Endometrial microvascular endothelial cells (primary cell): Measurements from ENCODE around the gene ATXN1. TPM values are rescaled to one million over a fixed set of nuclear protein-coding genes. Genes with fewer than 3 reads are reported as not detected.

Experiments
- in situ Hi-C: cut with HindIII; loops from 2 replicates; pipeline ENCODE4 v1.10.0; 2017; ENCODE audit warnings: low sequenced_read_pairs, low pct_unique_long_range_greater_than_20kb; ENCODE audit errors: inconsistent ontology term
- total RNA-seq: library from RNA; depleted of rRNA; stranded (reverse); fragments of >200 nt; gene quantifications from one replicate; pipeline ENCODE4 v1.2.3, GENCODE V29; 2015; ENCODE audit errors: inconsistent ontology term

ATXN1 gene
- total RNA-seq, 1 donor from 2014 or later: 8.1 TPM

GRCh38 chr6:16286151-16286522 is 475.1 kb downstream of the ATXN1 start:
- in situ Hi-C loops: no loop called here

DNA sequence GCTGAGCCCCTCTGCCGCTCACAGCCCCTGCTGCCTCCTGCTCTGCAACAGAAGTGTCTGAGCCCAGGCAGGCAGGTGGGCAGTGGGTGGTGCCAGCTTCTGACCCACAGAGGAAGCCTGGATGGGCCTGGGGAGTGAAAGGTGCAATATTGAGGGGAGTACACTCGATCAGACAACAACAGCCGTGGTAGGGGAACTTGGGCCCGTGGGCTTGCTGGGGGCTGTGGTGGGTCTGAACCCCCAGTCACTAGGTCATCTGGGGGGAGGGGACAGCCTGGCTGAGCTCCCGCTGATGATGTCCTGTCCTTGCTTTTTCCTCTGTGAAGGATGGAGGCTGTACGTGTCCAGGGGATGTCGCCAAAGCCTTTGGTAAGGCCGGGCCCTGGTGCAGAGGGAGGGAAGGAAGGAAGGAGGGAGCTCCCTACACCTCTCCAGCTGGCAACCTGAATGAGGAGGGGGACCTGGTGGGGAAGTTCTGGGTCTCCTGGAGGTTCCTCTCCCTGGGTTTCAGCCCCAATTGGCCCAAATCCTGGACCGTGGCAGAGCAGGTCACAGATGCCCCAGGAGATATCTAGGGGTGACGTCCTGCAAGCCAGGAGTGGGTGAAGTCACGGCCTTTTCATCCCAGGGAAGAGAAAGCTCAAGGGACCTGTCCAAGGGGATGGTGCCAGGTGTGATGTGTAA is 475.7 kb downstream of the ATXN1 start:
- in situ Hi-C loops: no loop called here

DNA sequence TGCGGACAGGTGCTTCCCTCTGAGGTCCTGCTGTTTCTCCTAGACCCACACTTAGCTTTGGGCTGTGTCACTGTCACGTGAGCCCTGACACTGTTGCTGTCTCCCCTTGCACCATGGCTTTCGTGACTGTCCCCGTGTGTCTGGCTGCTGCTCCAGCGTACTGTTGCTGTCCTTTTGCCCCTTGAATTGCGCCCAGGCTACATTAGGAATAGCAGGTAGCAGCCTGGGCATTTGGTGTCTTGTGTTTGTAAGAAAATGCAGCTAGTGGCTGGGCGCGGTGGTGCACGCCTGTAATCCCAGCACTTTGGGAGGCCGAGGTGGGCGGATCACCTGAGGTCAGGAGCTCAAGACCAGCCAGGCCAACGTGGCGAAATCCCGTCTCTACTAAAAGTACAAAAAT is 476.8 kb downstream of the ATXN1 start:
- in situ Hi-C loops: no loop called here

GRCh38 chr6:16282370-16282769 is 478.9 kb downstream of the ATXN1 start:
- in situ Hi-C loops: no loop called here

- in situ Hi-C loops: no loop called here
These were observed 482.0 kb downstream of the ATXN1 start for GRCh38 chr6:16279243-16279642.

DNA sequence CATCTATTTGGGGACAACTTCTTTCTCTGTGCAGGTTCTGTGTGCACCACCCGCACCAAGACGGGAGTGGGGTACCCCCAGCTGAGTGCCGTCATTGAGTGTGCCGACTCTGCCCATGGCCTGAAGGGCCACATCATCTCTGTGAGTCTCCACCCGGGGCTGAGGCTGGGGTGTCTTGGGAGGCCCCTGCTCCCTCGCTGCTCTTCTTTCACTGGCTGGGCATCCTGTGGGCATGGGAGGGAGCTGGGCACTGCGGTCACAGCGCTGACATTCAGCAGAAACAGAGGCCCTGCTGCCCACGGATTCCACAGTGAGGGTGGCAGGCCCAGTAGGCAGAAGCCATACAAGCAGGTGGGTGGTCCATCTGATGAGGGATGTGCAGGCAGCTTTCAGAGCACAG is 482.5 kb downstream of the ATXN1 start:
- in situ Hi-C loops: no loop called here

- in situ Hi-C loops: no loop called here
These were observed 483.1 kb downstream of the ATXN1 start for GRCh38 chr6:16278048-16278724.

DNA sequence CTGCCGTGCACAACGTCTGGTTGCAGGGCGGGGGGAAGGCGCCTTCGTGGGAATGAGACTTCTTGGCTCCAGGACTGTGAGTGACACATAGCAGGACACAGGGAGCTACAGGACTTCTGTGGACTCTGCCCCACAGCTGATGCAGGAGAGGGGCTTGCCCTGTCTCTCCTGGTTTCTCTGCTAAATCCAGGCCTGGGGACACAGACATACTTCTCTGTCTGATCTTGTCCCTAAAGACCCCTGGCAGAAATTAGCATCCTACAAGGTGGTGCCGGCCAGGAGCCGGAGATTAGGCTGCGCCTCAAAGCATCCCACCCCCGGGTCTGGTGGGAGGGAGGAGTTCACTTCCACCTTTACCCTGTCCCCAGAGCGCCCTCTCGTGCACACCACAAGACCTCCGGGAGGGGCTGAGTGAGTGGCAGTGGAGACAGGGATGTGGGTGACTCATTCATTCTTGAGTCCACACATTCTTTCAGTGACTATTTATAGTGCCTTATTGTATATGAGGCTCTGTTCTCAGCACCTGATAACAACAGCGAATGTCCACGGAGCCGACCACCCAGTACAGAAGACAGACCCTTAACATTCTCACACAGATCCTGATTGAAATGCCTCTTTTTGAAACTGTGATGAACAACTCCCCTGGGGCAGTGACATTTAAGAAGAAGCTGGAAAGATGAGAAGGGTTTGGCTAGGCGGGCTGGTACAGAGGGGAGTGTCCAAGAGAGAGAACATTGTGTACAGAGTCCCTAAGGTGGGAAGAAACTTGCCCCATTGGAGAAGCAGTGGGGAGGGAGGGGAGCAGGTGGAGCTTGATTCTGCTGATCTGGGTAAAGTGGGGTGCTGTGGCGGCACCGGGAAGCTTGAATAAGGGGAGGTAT is 483.9 kb downstream of the ATXN1 start:
- in situ Hi-C loops: no loop called here

- in situ Hi-C loops: loop anchor here (5.0 kb wide), 1 partner anchor 38 kb away; the partner anchor contains the start of gene GMPR
These were observed 486.2 kb downstream of the ATXN1 start for GRCh38 chr6:16274885-16275589.

GRCh38 chr6:16274483-16274882 is 486.8 kb downstream of the ATXN1 start:
- in situ Hi-C loops: loop anchor here (5.0 kb wide), 1 partner anchor 37 kb away; the partner anchor contains the start of gene GMPR

DNA sequence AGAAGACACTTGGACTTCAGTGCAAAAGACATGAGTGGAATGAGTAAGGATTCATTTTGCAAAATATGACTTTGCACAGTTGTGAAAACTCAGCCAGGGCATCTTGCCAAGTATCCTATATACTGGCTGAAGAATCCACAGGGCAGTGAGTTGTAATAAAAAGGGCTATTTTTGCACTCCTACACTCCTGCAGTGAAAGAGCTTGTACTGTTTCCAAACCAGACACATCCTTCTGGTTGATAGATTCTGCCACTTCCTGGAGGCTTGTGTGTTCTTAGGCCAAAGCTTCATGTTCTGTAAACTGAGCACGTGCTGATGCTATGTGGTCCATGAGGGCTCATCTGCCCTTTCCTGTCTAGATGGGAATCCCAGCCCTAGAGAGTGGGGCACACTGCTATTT is 488.0 kb downstream of the ATXN1 start:
- in situ Hi-C loops: loop anchor here (5.0 kb wide), 1 partner anchor 36 kb away; the partner anchor contains the start of gene GMPR

DNA sequence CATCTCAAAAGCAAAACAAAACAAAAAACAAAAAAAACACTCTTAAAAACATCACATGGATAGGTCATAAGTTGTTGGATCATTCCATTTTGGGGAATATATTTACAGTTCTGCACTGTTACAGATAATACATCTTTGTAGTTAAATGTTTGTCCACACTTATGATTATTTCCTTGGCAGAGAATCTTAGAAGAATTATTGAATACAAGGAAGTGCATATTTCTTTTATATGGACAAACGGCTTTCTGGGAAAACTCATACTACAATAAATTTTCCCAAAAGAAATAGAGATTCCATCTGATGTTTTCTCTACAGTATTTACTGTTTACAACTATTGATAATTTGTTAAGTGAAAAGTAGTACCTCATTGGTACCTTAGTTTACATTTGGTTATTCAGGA is 489.1 kb downstream of the ATXN1 start:
- in situ Hi-C loops: loop anchor here (5.0 kb wide), 1 partner anchor 35 kb away; the partner anchor contains the start of gene GMPR

DNA sequence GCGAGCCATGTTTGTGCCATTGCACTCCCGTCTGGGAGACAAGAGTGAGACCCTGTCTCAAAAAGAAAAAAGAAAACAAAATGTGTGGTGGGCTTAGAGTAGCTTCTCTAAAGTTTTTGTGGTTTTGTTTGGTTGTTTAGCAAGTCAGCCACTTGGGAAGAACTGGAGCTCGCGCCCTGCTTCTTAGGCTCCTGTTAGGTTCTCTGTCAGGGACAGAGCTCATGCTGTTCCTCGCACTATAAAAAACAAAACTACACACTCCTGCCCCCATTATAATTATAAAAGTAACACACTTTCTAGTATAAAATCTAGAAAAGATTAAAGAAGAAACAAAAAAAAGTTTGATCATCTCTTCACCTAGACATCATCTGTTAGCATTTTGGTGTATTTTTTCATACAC is 489.8 kb downstream of the ATXN1 start:
- in situ Hi-C loops: loop anchor here (5.0 kb wide), 1 partner anchor 34 kb away; the partner anchor contains the start of gene GMPR

DNA sequence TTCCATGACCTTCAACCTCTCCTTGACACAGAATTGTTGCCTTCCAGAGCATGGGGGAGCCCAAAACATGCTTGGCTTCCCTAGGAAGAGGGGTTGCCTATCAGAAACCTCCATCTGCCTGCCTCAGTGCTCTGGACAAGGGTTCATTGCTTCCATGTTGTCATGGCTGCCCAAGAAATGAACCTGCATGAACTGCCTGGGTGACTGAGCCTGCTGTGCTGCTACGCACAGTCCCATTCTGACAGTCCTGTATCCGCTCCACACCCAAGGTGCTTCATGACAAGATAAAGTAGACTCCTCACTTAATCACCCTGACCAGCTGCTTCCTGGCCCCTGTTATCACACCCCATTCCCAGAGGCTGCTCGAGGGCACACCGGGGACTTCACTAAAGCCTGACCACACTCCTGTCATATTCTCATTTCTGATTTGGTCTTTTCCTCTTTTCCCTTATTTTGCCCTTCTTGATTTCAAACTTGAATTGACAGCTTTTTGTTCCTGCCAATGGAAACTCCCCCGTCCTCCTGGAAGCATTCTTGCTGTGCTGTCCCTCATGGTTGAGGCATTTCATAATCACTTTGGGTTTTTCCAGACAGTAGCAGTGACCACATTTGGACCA is 491.0 kb downstream of the ATXN1 start:
- in situ Hi-C loops: loop anchor here (5.0 kb wide), 1 partner anchor 33 kb away; the partner anchor contains the start of gene GMPR

DNA sequence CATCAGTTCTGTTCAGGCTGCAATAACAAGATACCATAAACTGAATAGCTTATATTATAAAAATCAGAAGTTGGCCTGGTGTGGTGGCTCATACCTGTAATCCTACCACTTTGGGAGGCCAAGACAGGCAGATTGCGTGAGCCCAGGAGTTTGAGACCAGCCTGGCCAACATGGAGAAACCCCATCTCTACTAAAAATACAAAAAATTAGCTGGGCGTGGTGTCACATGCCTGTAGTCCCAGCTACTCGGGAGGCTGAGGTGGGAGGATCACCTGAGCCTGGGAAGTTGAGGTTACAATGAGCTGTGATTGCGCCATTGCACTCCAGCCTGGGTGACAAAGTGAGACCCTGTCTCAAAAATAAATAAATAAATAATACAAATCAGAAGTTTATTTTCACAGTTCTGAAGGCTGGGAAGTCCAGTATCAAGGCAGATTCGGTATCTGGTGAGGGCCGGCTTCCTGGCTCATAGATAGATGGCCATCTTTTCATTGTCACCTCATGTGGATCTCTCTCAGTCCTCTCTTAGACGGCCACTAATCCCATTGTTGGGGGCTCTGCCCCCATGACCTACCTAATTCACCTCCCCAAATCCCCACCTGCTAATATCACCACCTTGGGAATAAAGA is 491.7 kb downstream of the ATXN1 start:
- in situ Hi-C loops: loop anchor here (5.0 kb wide), 1 partner anchor 32 kb away; the partner anchor contains the start of gene GMPR

DNA sequence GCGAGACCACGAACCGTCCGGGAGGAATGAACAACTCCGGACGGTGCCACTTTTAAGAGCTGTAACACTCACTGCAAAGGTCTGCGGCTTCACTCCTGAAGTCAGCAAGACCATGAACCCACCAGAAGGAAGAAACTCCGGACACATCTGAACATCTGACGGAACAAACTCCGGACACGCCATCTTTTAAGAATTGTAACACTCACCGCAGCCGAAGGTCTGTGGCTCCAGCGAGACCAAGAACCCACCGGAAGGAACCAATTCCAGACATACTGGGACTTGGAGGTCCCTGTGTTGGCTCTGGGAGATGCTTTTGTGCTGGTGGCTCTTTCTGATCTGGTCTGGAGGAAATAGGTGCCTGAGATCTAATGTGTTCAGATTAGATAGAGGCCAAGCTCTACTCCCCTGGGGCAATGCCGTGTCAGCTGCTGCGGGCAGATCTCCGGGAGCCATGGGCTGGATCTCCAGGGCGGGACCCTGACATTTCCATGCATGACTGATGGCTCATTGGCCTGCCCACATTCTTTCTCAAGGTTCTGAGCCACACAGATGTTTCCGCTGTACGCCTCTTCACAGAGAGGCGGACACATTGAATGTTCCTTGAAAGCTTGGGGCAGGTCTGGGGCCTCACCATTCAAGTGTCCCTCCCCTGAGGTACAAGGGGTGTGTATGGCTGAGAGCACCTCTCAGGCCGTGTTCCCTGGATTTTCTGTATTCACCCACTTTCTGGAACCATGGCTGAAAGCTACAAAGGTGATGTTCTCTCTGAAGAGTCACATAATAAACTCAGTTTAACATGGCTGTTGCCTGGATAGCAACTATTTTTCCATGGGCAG is 493.6 kb downstream of the ATXN1 start:
- in situ Hi-C loops: no loop called here
